KOPT-K1 (cell line): Measurements from ENCODE around the gene PHYHIPL.
"Not testable (repeated sequence)": the region's sequence is repeated elsewhere in the genome, so short reads cannot be mapped to it uniquely, and the experiment has no call there.

ENCODE experiments used
- H3K27ac ChIP-seq: fragments of 200-600 bp; sonication (generic); 2 replicates; pipeline ENCODE4 v1.5.1; 2016; ENCODE audit warnings: antibody characterized with exemption, mild to moderate bottlenecking, low read depth, low read length; ENCODE audit not compliant: poor library complexity, severe bottlenecking
- H3K36me3 ChIP-seq: fragments of 200-600 bp; sonication (generic); 2 replicates; pipeline ENCODE4 v1.5.1; 2017; ENCODE audit warnings: antibody characterized with exemption, mild to moderate bottlenecking, low read length, moderate library complexity; ENCODE audit not compliant: insufficient read depth
- H3K9me3 ChIP-seq: fragments of 200-600 bp; sonication (generic); 2 replicates; pipeline ENCODE4 v1.5.1; 2017; ENCODE audit warnings: antibody characterized with exemption, low read length, mild to moderate bottlenecking; ENCODE audit not compliant: insufficient read depth, poor library complexity, severe bottlenecking

Gene PHYHIPL

DNA sequence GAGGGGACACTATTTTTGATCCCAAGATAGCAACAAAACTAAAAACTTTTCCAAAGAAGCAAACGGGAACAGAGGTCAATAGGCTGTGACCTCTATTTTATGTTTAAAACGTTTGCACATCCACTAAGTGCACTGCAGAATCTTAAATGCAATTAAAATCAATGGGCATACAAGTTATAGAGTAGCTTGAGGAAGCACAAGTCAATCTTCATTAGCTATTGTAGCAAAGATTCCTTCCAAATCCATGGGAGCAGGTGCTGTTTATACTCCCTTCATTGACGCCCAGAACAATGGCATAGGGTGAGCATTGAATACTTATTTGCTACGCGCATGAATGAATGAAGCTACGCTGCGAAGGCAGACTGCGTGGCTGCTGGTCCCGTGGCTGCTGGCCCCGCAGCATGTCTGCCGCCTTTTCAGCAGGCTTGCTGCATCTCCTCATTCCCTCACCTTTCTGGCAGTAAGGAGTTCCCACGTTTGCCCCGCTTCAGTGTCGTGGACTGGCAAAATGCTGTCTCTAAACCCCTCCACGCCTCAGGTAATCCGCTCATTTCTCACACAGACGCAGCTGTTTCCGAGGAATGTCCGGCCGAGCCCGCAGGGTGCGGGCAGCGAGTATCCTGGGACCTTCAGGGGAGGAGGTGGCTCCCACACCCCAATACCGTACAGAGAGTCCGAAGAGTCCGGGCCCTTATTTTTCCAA is 754 bp upstream of the PHYHIPL start:
- Histone ChIP-seq H3K36me3 (no peaks in the 10 kb centered on the region), H3K9me3 (no peaks in the 10 kb centered on the region), H3K27ac (no peak overlapping the region)

DNA sequence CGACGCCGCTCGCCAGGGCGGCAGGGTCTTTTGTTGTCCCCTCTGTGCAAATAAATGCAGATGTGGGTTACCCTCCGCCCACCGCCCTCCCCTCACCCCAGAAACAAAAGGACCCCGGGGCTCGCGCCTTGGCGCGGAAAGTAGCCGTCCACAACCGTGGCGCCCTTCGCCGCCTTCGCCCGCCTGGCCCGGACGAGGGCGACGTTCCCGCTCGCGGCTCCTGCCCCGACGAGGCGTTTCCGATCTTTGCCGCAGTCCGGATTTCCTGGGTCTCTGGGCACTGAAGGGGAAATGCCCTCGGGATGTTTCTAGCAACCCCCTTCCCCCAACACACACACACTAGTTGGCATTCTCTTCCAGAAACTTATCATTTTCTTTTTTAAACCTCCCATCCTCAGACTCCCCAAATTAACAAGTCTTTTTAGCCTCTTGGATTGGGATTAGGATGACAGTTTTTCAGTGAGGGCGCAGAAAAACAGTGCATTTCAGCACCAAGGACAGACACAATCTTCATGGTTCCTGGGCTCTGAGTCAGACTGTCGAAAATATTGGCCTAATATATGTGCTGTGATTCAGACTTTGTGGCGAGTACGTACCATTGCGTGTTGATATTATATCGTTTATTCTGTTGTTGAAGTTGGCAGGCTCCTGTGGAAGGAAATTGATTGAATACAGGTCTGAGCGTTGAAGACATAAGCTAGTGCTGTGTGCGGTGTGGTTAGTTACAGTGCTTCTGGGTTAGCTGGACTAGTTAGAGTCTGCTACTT is 771 bp downstream of the PHYHIPL start:
- Histone ChIP-seq H3K36me3 (no peaks in the 10 kb centered on the region), H3K9me3 (no peaks in the 10 kb centered on the region), H3K27ac (no peak overlapping the region)

DNA sequence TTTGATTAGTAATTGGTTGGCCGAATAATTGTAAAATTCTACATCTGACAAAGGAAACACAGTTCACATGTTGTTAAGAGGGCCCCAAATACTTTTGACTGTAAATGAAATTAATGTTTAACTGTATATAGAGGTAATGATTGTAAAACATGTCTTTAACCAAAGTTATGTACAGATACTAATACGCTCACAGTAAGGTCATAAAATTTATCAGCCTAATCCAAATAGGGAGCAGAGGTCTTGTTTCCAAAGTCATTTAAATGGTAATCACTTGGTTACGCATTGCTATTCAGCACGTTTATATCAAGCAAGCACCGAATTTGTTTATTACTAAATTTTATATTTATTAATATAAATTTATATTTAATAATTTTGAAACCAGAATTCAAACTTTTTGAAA is 1.4 kb downstream of the PHYHIPL start:
- H3K36me3 ChIP-seq: no peaks in the 10 kb centered on the region
- H3K27ac ChIP-seq: no peak overlapping the region
- H3K9me3 ChIP-seq: no peaks in the 10 kb centered on the region

DNA sequence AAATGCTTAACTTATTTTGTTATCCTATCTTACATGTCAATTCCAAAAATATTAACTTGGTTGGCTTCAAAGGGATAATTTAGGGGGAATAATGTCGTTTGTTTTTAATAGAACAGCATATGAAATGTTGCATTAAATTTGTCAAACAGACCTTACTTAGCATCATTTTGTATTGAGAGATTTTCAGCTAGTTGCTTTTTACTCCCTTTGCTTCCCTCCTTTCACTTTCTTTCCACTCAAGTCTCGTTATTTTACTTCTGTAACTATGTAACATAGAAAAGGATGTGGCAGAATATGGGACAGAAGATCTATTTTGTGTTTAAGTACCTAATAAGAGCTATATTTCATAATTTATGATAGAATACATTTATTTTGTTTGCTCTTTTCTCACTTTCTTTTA is 2.6 kb downstream of the PHYHIPL start:
- Histone ChIP-seq H3K27ac (no peak overlapping the region), H3K36me3 (no peaks in the 10 kb centered on the region), H3K9me3 (no peaks in the 10 kb centered on the region)

DNA sequence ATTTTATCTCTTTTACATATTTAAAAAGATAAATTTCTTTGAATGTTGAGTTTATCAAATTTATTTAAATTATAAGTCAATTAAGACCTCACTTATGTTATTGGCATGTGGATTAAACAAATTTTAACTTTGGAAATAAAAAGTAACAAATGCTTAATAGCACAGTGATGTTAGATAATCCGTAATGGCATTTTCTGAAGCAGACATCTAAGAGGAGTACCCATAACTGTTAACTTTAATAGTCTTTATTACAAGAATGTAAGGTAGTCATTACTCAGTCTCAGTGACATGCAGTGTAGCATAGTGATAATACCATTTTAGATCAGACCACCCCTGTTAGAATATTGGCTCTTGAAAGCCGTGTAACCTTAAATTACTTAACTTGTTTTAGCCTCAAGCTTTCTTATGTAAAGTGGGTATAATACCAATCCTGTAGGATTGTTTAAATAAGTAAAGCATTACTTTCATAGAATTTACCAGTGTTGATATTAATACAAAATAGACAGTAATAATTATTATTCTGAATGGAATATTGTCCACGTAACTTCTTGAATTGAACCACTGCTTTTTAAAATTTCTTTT is 4.3 kb downstream of the PHYHIPL start:
- no peak overlapping the region for H3K27ac ChIP-seq

DNA sequence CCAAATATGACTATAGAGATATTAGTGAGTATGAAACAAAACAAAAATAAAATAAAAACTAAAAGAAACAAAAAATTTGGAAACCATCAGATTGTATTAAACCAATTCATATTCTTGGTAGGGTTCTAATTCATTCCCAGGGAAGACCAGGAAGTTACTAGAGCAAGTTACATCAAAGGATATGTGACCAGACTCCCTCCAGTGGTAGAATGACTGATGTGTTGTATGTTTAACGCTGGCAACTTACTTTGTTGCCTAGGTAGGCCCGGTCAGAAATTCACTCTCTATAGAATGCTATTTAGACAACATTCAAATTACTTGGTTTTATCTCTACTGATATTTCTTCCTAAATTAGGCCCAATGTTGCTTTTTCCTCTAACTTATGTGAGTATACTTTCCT is 5.2 kb downstream of the PHYHIPL start:
- Histone ChIP-seq H3K9me3 (no peaks in the 10 kb centered on the region), H3K36me3 (no peaks in the 10 kb centered on the region), H3K27ac (no peak overlapping the region)

More for the DNA sequence above, 4.3 kb downstream of the PHYHIPL start:
- Histone ChIP-seq H3K36me3 (no peaks in the 10 kb centered on the region), H3K9me3 (no peaks in the 10 kb centered on the region)

DNA sequence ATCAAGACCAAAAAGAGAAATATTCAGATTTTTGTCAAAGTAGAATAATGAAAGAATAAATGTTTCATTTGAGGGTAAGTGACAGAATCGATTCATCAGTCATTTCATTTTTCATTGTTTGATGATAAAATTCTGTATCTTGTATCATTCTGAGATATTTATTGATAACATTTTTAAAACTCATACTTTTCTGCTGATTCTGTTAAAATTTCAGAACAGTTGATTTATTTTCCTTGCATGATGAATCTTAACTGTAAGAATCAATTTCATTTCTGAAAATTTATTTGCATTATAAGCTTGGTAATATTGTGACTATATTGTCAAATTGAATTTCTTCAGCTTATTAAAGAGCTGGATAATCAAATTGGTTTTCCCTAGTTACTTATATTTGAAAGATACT is 13.9 kb downstream of the PHYHIPL start:
- Histone ChIP-seq H3K27ac (no peak overlapping the region), H3K9me3 (no peaks in the 10 kb centered on the region), H3K36me3 (no peaks in the 10 kb centered on the region)

DNA sequence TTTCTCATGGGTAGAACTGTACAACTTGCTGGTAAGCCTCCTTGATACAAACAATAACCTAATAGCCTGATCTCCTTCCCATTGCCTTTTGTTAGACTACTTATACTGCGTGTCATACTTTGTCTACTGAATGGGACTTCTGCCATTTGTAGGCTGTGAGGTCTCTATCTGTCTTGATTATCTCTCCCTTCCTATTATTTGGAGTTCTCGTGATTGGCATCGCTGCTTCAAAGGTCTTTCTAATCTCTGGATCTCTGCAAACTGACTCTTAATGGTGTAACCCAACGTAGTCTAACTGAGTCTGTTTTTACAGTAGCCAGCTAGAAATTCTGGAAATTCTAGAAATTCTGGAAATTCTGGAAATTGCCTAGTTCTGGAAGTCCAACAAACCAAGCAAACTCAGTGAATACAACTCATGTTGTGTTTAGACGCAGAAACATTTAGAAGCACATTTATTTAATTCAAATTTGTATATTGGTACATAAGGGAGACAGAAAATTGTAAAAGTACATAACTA is 29.8 kb downstream of the PHYHIPL start:
- Histone ChIP-seq H3K9me3 (no peaks in the 10 kb centered on the region), H3K36me3 (no peaks in the 10 kb centered on the region)

DNA sequence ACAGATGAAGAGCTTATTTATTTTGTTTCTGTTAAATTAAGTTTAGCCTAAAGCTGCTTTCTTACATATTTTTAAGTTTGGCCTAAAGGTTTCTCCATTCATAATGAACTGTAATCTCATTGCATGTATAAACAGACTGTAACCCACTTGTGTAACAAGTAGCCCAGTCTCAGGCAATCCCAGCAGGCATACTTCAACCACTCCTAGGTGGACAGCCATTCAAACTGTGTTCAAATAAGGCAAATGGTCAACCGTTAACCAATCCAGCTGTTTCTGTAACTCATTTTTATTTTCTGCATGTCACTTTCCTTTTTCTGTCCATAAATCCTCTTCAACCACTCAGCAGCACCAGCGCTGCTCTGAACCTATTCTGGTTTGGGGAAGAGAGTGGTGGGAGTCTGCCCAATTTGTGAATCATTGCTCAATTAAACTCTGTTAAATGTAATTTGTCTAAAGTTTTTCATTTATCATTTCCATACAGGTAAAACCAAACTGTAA is 35.9 kb downstream of the PHYHIPL start:
- Histone ChIP-seq H3K36me3 (no peaks in the 10 kb centered on the region), H3K9me3 (no peaks in the 10 kb centered on the region)

More for the DNA sequence above, 29.8 kb downstream of the PHYHIPL start:
- H3K27ac ChIP-seq: no peak overlapping the region

DNA sequence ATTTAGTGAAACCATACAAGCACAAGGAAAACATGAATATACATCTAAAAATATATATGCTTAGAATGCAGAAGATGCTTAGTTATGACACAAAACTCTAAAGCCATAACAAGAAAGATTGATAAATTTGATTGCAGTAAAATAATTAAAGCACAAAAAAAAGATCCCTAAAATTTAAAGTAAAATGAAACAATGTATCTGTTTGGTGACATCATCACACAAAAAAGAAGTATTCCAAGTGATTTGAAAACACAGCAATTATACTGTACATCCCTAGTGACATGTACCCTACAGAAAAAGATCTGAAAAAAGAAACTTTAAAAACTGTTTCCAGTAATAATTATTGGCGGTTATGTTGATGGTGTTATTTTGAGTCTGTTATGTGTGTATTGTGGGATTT is 37.7 kb downstream of the PHYHIPL start:
- H3K9me3 ChIP-seq: no peaks in the 10 kb centered on the region
- H3K27ac ChIP-seq: no peak overlapping the region
- no peaks in the 10 kb centered on the region for H3K36me3 ChIP-seq

More for the DNA sequence above, 35.9 kb downstream of the PHYHIPL start:
- no peak overlapping the region for H3K27ac ChIP-seq

DNA sequence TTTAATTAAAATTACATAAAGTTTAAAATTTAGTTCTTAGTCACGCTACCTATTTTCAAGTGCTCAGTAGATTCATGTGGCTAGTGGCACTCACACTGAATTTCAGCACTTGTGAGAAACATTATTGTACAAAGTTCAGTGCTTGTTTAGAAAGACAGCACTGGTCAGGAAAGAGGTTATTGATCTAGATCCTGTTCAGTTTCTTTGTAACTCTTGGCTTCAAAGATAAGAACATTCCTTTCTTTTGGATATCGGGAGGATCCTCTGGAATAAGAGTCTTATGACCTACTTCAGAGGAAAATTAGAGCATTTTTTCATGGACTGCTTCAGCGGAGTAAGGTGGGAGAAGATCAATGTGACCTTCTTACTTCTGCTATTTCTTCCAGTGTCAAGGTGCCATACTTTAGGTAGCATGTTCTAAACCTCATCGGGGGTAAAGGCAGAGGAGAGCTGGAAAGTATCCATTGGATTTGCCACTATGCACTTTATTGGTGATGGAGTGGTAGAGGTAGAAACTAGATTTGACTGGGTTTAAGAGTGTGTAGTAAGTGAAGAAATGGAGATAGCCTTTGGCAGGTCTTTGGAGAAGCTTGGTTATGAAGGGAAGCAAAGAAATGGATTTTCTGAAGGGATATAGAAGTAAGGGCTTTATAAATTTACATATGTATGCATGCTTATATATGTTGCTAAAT is 39.9 kb downstream of the PHYHIPL start:
- no peak overlapping the region for H3K27ac ChIP-seq
- no peaks in the 10 kb centered on the region for H3K9me3 ChIP-seq
- no peaks in the 10 kb centered on the region for H3K36me3 ChIP-seq

DNA sequence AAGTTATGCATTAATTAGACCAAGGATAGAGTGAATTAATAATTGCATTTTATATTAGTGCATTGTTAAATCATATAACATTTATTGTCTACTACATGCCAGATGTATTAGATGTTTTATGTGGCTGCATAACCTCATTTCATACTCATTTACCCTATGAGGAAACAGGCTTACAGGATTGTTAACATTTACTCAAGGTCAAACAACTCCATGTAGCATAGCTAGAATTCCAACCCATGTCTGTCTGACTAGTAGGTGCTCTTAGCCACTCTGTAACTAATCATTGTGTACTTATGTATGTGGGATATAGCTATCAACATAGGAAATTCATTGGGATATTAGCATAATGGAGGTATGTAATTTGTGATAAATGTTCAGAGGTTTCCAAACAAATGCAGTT is 46.3 kb downstream of the PHYHIPL start:
- H3K27ac ChIP-seq: no peak overlapping the region

DNA sequence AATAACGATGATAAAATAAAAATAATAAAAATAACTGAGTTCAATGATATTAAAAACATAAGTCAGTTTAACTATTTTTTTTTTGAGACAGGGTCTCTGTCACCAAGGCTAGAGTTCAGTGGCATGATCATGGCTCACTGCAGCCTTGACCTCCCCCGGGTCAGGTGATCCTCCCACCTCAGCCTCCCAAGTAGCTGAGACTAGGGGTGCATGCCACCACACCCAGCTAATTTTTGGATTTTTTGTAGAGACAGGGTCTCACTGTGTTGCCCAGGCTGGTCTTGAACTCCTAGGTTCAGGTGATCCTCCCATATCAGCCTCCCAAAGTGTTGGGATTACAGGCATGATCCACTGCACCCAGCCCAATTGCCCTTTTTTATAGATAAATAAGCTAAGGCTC is 47.2 kb downstream of the PHYHIPL start:
- H3K36me3 ChIP-seq, H3K9me3 ChIP-seq, H3K27ac ChIP-seq: not testable (repeated sequence)

More for the DNA sequence above, 46.3 kb downstream of the PHYHIPL start:
- Histone ChIP-seq H3K36me3 (no peaks in the 10 kb centered on the region), H3K9me3 (no peaks in the 10 kb centered on the region)

DNA sequence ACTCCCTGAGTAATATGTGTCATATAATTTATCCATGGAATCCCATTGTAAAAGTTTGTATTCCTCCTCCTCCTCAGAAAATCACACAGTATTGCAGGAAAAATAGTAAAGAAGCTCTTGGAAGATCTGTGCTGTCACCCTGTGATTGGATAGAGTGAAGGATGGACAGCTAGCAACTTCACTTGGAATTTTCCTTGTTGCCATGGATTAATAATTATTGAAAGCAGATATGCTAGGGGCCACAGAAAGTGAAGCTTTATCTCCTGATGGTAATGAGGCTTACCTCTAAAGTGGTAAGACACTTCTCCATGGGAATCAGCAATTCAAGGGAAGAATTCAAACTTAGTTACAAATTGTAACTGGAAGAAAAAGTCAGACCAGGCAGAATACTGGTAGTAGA is 48.8 kb downstream of the PHYHIPL start:
- H3K27ac ChIP-seq: no peak overlapping the region
- H3K9me3 ChIP-seq: no peaks in the 10 kb centered on the region

More for the DNA sequence above, 48.8 kb downstream of the PHYHIPL start:
- no peaks in the 10 kb centered on the region for H3K36me3 ChIP-seq
